HG02678 (cell line): Measurements from ENCODE around the gene TM9SF4.
"Not testable (repeated sequence)": the region's sequence is repeated elsewhere in the genome, so short reads cannot be mapped to it uniquely, and the experiment has no call there.

Source experiments
- ATAC-seq: cut with Tn5 transposase; IDR thresholded peaks from one replicate; pipeline ENCODE4 v1.9.1; 2021; ENCODE audit warnings: mild to moderate bottlenecking, moderate library complexity; ENCODE audit not compliant: unreplicated experiment

TM9SF4 gene

GRCh38 chr20:32155017-32155981 is 45.8 kb downstream of the TM9SF4 start:
- ATAC-seq, result no peak

GRCh38 chr20:32157611-32158010 is 48.1 kb downstream of the TM9SF4 start:
- no peak for ATAC-seq

- ATAC-seq, result no peak
Measured at GRCh38 chr20:32158351-32158750, 48.8 kb downstream of the TM9SF4 start.

GRCh38 chr20:32158943-32159660 is 49.6 kb downstream of the TM9SF4 start:
- ATAC-seq, result no peak

GRCh38 chr20:32159766-32160221 is 50.3 kb downstream of the TM9SF4 start:
- ATAC-seq, result no peak

GRCh38 chr20:32160341-32160740 is 50.8 kb downstream of the TM9SF4 start:
- no peak for ATAC-seq

- ATAC-seq, result no peak
Measured at GRCh38 chr20:32162351-32162750, 52.8 kb downstream of the TM9SF4 start.

GRCh38 chr20:32163951-32164350 is 54.4 kb downstream of the TM9SF4 start:
- ATAC-seq, result no peak

GRCh38 chr20:32164984-32165735 is 55.6 kb downstream of the TM9SF4 start:
- no peak for ATAC-seq

- no peak for ATAC-seq
Measured at GRCh38 chr20:32165836-32166545, 56.5 kb downstream of the TM9SF4 start.

GRCh38 chr20:32167552-32167951 is 58.0 kb downstream of the TM9SF4 start:
- ATAC-seq, result no peak

- ATAC-seq, result no peak
Measured at GRCh38 chr20:32168184-32168910, 58.8 kb downstream of the TM9SF4 start.

GRCh38 chr20:32177696-32178095 is 68.2 kb downstream of the TM9SF4 start:
- not testable (repeated sequence) for ATAC-seq

- ATAC-seq, result no peak
Measured at GRCh38 chr20:32179515-32179914, 70.0 kb downstream of the TM9SF4 start.

- ATAC-seq, result no peak
Measured at GRCh38 chr20:32179934-32180333, 70.4 kb downstream of the TM9SF4 start.

- no peak for ATAC-seq
Measured at GRCh38 chr20:32181606-32182005, 72.1 kb downstream of the TM9SF4 start.

- no peak for ATAC-seq
Measured at GRCh38 chr20:32183947-32184635, 74.6 kb downstream of the TM9SF4 start.

GRCh38 chr20:32184961-32185603 is 75.6 kb downstream of the TM9SF4 start:
- ATAC-seq, result no peak

GRCh38 chr20:32186506-32186905 is 77.0 kb downstream of the TM9SF4 start:
- ATAC-seq, result no peak
